Fibroblast of the aortic adventitia (primary cell): Measurements from ENCODE around the gene SMPD1. TPM values are rescaled to one million over a fixed set of nuclear protein-coding genes. Genes with fewer than 3 reads are reported as not detected.

ENCODE experiments used
- DNase-seq: peaks from one replicate; pipeline ENCODE4 v3.0.0-alpha.2; 2010; ENCODE audit warnings: low read depth
- H3K4me3 ChIP-seq: 2 replicates; pipeline ENCODE4 v1.5.1; 2011; ENCODE audit warnings: low read depth, mild to moderate bottlenecking, control low read depth, low read length, moderate library complexity
- total RNA-seq: library from RNA; depleted of rRNA; stranded (reverse); fragments of >200 nt; gene quantifications from 2 replicates; pipeline ENCODE4 v1.2.3, GENCODE V29; 2012; ENCODE audit warnings: low replicate concordance
- TF ChIP-seq, protein P1 (sequence below): IDR thresholded peaks from 2 replicates; pipeline ENCODE4 v1.5.1; 2011; ENCODE audit warnings: mild to moderate bottlenecking, low read length, control low read depth, inconsistent platforms; ENCODE audit not compliant: insufficient read depth

The SMPD1 gene
- total RNA-seq, 1 donor, result 63.9 TPM

DNA sequence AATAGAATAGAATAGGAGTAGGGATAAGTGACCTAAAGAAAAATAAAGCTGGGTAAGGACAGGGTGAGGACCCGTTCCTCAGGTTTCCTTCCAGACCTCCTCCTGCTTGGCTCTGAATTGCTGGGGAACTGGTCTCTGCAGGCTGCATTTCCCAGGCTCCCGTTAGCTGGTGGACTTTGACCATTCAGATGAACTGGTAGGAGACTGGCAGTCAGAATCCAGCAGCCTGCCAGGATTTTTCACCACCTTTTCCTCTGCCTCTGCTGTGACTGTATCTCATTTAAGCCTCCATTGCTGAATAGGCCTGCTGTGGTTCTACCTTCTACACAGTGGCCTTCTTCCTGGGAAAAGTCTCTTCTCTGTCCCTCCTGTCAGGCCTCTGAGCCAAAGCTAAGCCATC lies 24.6 kb upstream of the SMPD1 start:
- no peak overlapping the region for H3K4me3 ChIP-seq
- DNase-seq, result no peak
- TF ChIP-seq, protein P1, sequence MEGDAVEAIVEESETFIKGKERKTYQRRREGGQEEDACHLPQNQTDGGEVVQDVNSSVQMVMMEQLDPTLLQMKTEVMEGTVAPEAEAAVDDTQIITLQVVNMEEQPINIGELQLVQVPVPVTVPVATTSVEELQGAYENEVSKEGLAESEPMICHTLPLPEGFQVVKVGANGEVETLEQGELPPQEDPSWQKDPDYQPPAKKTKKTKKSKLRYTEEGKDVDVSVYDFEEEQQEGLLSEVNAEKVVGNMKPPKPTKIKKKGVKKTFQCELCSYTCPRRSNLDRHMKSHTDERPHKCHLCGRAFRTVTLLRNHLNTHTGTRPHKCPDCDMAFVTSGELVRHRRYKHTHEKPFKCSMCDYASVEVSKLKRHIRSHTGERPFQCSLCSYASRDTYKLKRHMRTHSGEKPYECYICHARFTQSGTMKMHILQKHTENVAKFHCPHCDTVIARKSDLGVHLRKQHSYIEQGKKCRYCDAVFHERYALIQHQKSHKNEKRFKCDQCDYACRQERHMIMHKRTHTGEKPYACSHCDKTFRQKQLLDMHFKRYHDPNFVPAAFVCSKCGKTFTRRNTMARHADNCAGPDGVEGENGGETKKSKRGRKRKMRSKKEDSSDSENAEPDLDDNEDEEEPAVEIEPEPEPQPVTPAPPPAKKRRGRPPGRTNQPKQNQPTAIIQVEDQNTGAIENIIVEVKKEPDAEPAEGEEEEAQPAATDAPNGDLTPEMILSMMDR, result no peak

DNA sequence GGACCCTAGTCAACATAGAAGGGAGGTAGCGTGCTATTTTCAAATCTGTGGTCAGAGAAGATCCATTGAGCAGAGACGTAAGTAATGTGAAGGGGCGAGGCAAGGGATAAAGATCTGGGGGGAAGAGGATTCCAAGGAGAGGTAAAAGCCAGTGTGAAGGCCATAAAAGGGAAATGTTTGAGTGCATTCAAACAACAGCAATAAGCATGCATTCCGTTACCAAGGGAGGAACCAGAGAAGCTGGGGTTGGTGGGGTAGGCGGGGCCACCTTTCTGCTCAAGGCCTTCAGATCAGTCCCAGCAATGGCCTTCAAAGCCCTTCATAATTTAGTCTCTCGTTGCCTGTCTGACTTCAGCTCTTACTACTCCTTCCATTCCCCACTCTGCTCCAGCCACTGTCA lies 18.4 kb upstream of the SMPD1 start:
- H3K4me3 ChIP-seq, result no peak overlapping the region
- TF ChIP-seq, protein P1, result no peak
- DNase-seq, result no peak

DNA sequence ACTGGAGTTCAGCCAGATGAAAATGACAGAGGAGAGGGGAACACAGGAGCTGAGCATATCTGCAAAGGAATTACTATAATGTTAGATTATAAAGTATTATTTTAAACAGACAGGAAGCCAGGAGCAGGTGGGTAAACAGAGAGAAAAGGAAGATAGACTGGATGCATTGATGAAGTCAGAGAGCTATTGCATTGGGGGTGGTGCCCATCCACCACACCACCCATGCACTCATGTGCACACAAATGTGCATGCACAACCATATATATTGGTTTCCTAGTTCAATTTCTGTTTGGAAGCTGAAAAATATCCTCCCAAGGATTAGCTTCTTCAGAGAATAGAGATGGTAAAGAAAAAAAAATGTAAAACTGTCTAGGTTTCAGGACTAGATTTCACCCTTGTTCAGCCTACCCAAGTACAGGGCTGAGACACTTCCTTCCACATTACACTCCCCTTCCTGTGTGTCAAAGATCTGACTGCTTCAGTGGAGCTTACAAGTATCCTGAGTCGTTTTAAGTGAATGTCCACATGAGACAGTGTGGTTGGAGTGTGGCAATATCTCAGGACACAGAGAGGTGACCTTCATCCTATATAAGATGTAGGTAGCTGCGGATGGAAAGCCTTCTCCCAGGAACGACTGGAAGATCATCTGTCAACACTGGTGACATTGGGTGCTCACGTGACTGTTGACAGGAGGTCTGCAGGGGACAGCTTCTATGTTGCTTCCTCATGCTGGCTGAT lies 12.2 kb upstream of the SMPD1 start:
- H3K4me3 ChIP-seq, result no peak overlapping the region
- no peak for DNase-seq
- TF ChIP-seq, protein P1, result no peak

DNA sequence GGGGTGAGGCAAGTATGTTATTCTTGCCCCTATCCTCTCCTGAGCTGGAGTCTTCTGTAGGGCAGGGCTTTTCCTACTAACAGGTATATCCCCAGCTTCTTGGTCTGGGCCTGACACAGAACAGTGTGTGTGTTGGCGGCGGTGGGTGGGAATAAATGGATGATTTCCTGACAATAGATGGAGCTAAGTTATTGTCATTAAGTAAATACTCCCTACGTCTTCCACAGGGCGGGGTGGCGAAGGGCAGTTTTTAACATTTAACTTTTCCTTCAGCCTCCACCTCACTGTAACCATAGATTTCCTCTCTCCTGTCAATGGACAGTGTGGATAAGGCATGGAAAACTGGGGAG lies 11.7 kb upstream of the SMPD1 start:
- TF ChIP-seq, protein P1, result no peak
- no peak for DNase-seq
- no peak overlapping the region for H3K4me3 ChIP-seq

DNA sequence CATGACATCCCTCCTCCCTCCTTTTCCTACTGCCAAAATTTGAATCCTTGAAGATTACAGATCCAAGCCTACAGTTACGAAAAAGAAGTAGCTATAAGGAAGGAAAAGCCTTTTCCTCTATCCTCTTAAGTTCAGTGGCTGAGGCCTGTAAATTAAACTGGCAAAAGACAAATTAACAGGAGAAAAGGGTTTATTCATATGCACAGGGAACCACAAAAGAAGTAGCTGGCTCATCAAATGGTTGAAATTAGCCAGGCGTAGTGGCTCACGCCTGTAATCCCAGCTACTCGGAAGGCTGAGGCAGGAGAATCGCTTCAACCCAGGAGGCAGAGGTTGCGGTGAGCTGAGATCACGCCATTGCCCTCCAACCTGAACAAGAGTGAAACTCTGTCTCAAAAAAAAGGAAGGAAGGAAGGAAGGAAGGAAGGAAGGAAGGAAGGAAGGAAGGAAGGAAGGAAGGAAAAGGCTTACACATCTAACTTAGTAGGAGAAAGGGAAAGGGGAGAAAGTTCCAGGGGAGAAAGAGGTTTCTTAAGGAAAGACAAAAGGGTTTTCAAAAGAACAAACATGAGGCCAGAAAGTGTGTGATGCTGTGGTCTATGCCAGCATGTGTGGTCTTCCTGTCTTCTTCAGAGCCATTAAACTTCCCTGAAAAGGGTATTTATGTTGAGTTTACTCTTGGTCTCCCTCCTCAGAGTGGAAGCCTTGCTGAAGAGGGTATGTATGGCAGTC lies 5.1 kb upstream of the SMPD1 start:
- no peak for DNase-seq
- H3K4me3 ChIP-seq, result no peak overlapping the region
- TF ChIP-seq, protein P1, result no peak

DNA sequence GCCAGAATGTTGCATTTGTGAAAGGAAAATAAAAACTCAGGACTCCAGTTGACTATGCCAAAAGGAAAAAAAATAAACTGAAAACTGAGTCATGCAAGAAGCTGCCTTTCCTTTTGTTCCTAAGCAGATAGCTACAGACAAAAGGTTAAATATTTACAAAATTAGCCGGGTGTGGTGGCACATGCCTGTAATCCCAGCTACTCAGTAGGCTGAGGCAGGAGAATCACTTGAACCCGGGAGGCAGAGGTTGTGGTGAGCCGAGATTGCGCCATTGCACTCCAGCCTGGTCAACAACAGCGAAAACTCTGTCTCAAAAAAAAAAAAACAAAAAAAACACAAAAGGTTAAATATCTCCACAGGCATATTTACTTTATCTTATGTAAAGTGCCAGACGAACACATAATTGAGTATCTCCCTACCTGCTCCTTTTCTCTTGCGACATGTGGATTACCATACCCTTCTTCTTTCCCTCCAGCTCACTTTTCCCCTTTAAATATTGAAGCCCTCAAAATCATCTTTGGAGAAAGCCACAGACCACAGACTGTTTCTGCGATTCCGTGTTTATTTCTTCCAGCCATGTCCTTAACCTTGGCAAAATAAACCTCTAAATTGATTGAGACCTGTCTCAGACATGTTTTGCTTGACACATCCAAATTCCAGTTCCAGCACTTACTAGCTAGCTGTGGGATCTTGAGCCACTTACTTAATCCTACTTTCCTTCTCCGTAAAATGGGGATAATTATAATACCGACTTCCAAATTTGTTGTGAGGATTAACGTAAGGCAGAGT lies 2.3 kb upstream of the SMPD1 start:
- peak; percentile 65 for DNase-seq
- no peak overlapping the region for H3K4me3 ChIP-seq
- TF ChIP-seq, protein P1, result no peak
